ENCODE measurements around the gene PER1.

The PER1 gene

DNA sequence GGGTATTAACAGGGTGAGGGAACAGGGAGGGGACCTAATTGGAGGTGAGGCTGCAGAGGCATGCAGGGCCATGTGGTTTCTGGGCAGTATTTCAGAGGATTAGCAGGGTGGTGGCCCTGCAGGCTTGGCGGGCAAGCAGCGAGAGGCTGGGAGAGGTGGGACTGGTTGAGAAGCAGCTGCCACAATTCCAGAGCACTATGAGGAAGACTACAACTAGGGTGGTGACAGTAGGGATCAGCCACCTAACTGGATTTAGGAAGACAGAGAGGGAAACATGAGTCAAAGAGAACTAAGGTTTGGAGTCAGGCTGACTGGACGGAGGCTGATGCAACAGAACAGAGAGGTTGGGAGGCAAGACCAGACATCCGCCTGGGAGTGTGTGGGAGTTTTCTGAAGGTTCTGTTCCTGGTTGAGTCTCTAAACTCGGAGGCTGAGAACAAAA lies 46.2 kb downstream of the PER1 start:
- H3K4me2 ChIP-seq = no peak overlapping the region
- no peak overlapping the region for H3K4me3 ChIP-seq
- H3K27me3 ChIP-seq = peaks cover 12% of the 10 kb centered on the region
- H3K36me3 ChIP-seq = no peaks in the 10 kb centered on the region
- peaks cover 25% of the 10 kb centered on the region for H3K4me1 ChIP-seq
- H3K9me3 ChIP-seq = no peaks in the 10 kb centered on the region
- H3K27ac ChIP-seq = no peak overlapping the region
- no peaks in the 10 kb centered on the region; the same call in 1 of the 2 replicates for H4K20me1 ChIP-seq
- no peak for TF ChIP-seq Cebpa-rat (IDR thresholded peaks at IDR 0.05)
- no peak overlapping the region for H3K9ac ChIP-seq

DNA sequence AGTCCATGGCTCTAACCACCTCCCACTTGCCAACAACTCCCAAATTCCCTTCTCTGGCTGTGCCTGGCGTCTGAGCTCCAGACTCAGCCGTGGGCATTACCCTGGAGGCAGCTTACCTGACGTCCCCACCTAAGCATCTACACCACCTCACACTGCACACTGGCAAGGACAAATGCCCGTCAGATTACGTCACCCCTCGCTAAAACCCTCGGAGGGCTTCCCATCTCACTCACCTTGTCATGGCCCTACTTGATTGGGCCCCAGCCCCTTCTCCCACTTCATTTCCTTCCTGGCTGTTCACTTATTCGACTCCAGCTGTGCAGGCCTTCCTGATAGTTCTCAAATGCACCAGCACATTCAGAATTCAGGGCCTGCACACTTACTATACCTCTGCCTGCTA lies 47.3 kb downstream of the PER1 start:
- no peak overlapping the region for H3K9ac ChIP-seq
- H3K4me2 ChIP-seq = peak overlapping the region; percentile 22
- TF ChIP-seq Cebpa-rat (IDR thresholded peaks at IDR 0.05) = no peak
- no peak overlapping the region for H3K27ac ChIP-seq
- no peaks in the 10 kb centered on the region for H3K9me3 ChIP-seq
- no peak overlapping the region for H3K4me3 ChIP-seq
- no peaks in the 10 kb centered on the region for H3K36me3 ChIP-seq
- no peaks in the 10 kb centered on the region for H4K20me1 ChIP-seq
- H3K27me3 ChIP-seq = peaks cover 2% of the 10 kb centered on the region; the same call in 1 of the 2 replicates
- H3K4me1 ChIP-seq = peaks cover 20% of the 10 kb centered on the region

DNA sequence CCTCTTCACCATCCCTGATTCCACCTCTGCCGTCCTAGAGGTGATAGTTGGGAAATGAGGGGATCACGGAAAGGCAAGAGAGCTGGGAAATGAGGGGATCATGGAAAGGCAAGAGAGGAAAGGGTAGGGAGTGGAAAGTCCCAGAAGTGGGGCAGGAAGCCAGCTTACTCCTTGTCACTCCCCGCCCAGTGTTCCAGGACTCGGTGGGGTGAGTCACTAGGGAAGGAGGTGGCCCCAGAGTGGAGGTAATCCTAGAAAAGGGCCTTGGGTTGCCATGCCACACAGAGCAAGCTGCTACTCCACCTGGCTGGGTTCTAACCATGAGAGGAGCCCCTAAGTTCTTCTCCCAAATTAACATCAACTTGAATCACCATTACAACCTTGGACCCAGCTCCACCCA lies 48.7 kb downstream of the PER1 start:
- no peaks in the 10 kb centered on the region for H3K36me3 ChIP-seq
- H3K4me3 ChIP-seq = no peak overlapping the region
- peaks cover 18% of the 10 kb centered on the region for H3K4me1 ChIP-seq
- H3K9ac ChIP-seq = no peak overlapping the region
- no peaks in the 10 kb centered on the region for H4K20me1 ChIP-seq
- TF ChIP-seq Cebpa-rat (IDR thresholded peaks at IDR 0.05) = no peak
- H3K9me3 ChIP-seq = no peaks in the 10 kb centered on the region
- H3K27me3 ChIP-seq = no peaks in the 10 kb centered on the region
- H3K4me2 ChIP-seq = no peak overlapping the region
- H3K27ac ChIP-seq = no peak overlapping the region

DNA sequence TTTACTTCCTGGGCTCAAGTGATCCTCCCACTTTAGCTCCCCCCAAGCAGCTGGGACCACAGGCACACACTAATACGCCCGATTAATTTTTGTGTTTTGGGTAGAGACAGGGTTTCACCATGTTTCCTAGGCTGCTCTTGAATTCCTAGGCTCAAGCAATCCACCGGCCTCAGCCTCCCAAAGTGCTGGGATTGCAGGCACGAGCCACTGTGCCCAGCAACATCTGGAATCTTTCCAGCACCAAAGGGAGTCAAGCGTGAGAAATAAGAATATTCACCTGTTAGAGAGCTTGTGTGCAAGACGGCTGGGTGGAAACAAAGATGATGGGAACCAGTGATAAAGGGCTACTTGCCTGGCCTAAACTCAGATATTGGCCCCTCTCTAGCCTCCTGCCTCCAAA lies 50.5 kb downstream of the PER1 start:
- H4K20me1 ChIP-seq = no peaks in the 10 kb centered on the region
- no peaks in the 10 kb centered on the region for H3K27me3 ChIP-seq
- H3K9ac ChIP-seq = no peak overlapping the region
- H3K27ac ChIP-seq = no peak overlapping the region
- H3K4me3 ChIP-seq = no peak overlapping the region
- no peaks in the 10 kb centered on the region for H3K36me3 ChIP-seq
- TF ChIP-seq Cebpa-rat (IDR thresholded peaks at IDR 0.05) = no peak
- H3K4me1 ChIP-seq = peaks cover 18% of the 10 kb centered on the region
- H3K4me2 ChIP-seq = peak overlapping the region; percentile 26; the same call in 1 of the 2 replicates
- no peaks in the 10 kb centered on the region for H3K9me3 ChIP-seq

DNA sequence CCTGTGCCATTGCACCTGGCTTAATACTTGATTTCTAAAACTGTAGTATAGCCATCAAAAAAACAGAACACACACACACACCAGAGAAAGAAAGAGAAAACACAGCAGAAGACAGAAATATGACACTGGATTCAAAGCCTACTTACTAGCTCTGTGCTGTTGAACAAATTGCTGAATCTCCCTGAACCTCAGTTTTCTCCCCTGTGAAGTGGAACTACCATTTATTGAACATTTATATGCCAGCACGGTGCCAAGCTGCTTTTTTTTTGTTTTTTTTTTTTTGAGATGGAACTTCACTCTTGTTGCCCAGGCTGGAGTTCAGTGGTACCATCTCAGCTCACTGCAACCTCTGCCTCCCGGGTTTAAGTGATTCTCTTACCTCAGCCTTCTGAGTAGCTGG lies 51.4 kb downstream of the PER1 start:
- H3K27ac ChIP-seq = no peak overlapping the region

DNA sequence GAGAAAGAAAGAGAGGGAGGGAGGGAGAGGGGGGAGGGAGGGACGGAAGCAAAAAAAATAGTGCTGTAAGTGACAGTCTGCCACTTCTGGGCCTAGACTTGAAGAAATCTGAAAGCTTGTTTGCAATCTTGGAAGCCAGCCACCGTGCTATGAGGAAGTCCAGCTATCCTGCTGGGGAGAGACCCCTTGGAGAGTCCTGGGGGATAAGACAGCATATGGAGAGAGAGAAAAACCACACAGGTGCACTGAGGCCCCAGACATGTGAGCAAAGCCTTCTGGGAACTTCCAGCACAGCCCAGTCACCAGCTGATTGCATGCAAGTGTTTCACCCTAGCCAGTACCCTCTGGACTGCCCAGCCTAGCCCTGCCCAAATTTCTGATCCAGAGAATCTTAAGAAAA lies 52.1 kb downstream of the PER1 start:
- H3K4me3 ChIP-seq = no peak overlapping the region
- TF ChIP-seq Cebpa-rat (IDR thresholded peaks at IDR 0.05) = no peak
- H3K9ac ChIP-seq = no peak overlapping the region
- H4K20me1 ChIP-seq = no peaks in the 10 kb centered on the region
- peaks cover 14% of the 10 kb centered on the region for H3K4me1 ChIP-seq
- no peak overlapping the region for H3K4me2 ChIP-seq
- no peaks in the 10 kb centered on the region for H3K36me3 ChIP-seq
- H3K27me3 ChIP-seq = no peaks in the 10 kb centered on the region
- no peaks in the 10 kb centered on the region for H3K9me3 ChIP-seq
- no peak overlapping the region for H3K27ac ChIP-seq

More for the DNA sequence above, 51.4 kb downstream of the PER1 start:
- Histone ChIP-seq H3K9me3 (no peaks in the 10 kb centered on the region), H4K20me1 (no peaks in the 10 kb centered on the region), H3K27me3 (no peaks in the 10 kb centered on the region), H3K9ac (no peak overlapping the region), H3K4me3 (no peak overlapping the region), H3K4me1 (peaks cover 18% of the 10 kb centered on the region), H3K36me3 (no peaks in the 10 kb centered on the region), H3K4me2 (no peak overlapping the region)
- no peak for TF ChIP-seq Cebpa-rat (IDR thresholded peaks at IDR 0.05)

DNA sequence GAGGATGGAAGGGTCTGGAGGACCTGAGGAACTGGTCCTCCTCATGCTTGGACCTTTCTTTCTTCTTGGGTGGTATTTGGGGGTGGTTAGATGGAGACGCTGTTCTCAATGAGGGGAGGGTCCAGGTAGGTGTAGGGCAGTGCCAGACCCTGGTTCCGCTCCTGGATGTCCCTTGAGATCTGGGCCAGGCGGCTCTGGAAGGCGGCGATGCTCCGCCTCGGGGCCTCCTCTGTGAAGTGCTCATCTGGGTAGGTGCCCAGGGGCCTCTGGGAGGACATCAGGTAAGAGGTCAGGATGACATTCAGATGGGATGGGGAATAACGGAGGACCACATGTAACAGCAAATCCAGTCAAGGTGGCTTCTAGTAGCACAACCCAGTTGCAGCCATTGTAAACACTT lies 55.7 kb downstream of the PER1 start:
- Histone ChIP-seq H3K27me3 (no peaks in the 10 kb centered on the region), H3K27ac (no peak overlapping the region), H3K4me2 (no peak overlapping the region), H3K9ac (no peak overlapping the region), H3K36me3 (no peaks in the 10 kb centered on the region), H4K20me1 (no peaks in the 10 kb centered on the region), H3K4me1 (peaks cover 20% of the 10 kb centered on the region), H3K9me3 (no peaks in the 10 kb centered on the region), H3K4me3 (no peak overlapping the region)
- TF ChIP-seq Cebpa-rat (IDR thresholded peaks at IDR 0.05) = no peak

DNA sequence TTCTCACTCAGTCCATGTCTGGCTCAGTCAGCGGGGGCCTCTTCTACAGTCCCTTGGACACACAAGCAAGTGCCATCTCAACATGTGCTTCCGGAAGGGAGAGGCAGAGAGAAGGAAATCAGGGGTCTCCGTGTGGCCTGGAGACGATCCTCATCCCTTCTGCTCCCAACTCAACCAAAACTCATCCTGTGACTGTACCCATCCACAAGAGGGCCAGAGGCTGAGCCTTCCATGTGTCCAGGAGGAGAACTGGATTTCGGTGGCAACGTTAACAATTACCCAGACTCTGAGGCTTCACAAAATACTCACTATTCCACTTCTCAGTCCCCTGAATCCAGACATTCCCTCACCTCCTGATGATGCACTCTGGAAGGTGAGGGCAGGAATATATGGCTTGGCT lies 56.8 kb downstream of the PER1 start:
- Histone ChIP-seq H4K20me1 (no peaks in the 10 kb centered on the region), H3K9me3 (no peaks in the 10 kb centered on the region), H3K4me1 (peaks cover 28% of the 10 kb centered on the region), H3K27me3 (no peaks in the 10 kb centered on the region), H3K4me3 (no peak overlapping the region), H3K4me2 (no peak overlapping the region), H3K27ac (no peak overlapping the region), H3K36me3 (no peaks in the 10 kb centered on the region), H3K9ac (no peak overlapping the region)
- TF ChIP-seq Cebpa-rat (IDR thresholded peaks at IDR 0.05) = no peak

DNA sequence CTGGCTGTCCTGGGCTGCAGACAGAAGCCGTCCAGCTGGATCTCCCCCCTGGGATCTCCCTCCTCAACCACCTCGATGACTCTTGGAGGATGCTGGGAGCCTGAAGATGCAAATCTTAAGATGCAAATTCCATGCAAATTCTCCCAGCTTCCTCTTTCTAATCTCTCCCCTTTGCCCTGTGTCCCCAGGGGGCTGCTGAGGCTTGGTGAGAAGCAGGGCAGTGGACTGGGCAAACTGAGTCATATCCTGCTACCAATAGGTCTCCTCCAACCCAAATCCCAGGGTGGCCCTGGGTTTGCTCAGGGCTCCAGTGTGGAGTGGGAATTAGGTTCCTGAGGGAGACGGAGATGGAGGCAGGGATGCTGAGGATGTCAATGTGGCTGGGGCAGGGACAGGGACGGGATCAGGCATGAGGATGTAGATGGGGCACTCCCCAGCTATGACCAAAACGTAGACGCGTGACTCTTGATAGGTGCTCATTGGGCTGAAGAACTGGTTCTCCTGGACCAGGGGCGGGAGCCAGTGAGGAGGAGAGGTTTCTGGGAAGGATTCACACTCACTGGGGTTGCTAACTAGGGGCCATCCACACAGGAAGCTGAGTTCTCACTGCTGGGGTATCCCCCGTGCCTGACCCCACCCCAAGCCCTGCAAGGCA lies 61.0 kb downstream of the PER1 start:
- Histone ChIP-seq H3K27me3 (no peaks in the 10 kb centered on the region), H3K27ac (peak overlapping the region; percentile 12; the same call in 1 of the 2 replicates), H3K9me3 (no peaks in the 10 kb centered on the region), H3K4me2 (peak overlapping the region; percentile 75), H3K4me1 (peaks cover 36% of the 10 kb centered on the region), H4K20me1 (no peaks in the 10 kb centered on the region), H3K36me3 (no peaks in the 10 kb centered on the region), H3K9ac (no peak overlapping the region), H3K4me3 (no peak overlapping the region)
- no peak for TF ChIP-seq Cebpa-rat (IDR thresholded peaks at IDR 0.05)
